SK-N-SH treated with all-trans-retinoic acid at 6 μM for 48 hours (cell line): ENCODE measurements around the gene RHBDL3.

Experiments
- ARNTL ChIP-seq: fragments of 450-650 bp; formaldehyde crosslinking; IDR thresholded peaks from 2 replicates; pipeline ENCODE4 v1.5.0; 2020; ENCODE audit warnings: low read depth, mild to moderate bottlenecking, moderate library complexity, borderline replicate concordance
- OSR1 ChIP-seq: fragments of 250-450 bp; sonication (Bioruptor Pico); IDR thresholded peaks from 2 replicates; pipeline ENCODE4 v1.8.0; 2022; ENCODE audit warnings: moderate library complexity, mild to moderate bottlenecking, inconsistent platforms
- PATZ1 ChIP-seq: fragments of 250-450 bp; sonication (Bioruptor Pico); IDR thresholded peaks from 2 replicates; pipeline ENCODE4 v1.8.0; 2020; ENCODE audit warnings: mild to moderate bottlenecking, moderate library complexity, borderline replicate concordance
- POU6F1 ChIP-seq: fragments of 250-450 bp; sonication (Bioruptor Pico); IDR thresholded peaks from 2 replicates; pipeline ENCODE4 v1.8.0; 2021; ENCODE audit warnings: low read depth, mild to moderate bottlenecking, moderate library complexity, borderline replicate concordance
- RARB ChIP-seq: fragments of 250-450 bp; sonication (Bioruptor Pico); IDR thresholded peaks from 2 replicates; pipeline ENCODE4 v1.8.0; 2021; ENCODE audit warnings: mild to moderate bottlenecking, moderate library complexity
- TCF4 ChIP-seq: fragments of 250-450 bp; sonication (Bioruptor Pico); IDR thresholded peaks from 2 replicates; pipeline ENCODE4 v1.8.0; 2021; ENCODE audit warnings: mild to moderate bottlenecking, moderate library complexity, borderline replicate concordance
- ZC3H10 ChIP-seq: fragments of 250-450 bp; sonication (Bioruptor Pico); IDR thresholded peaks from 2 replicates; pipeline ENCODE4 v1.5.1; 2021; ENCODE audit warnings: mild to moderate bottlenecking, moderate library complexity
- ZFP3 ChIP-seq: fragments of 250-450 bp; sonication (Bioruptor Pico); IDR thresholded peaks from 2 replicates; pipeline ENCODE4 v1.5.0; 2020; ENCODE audit warnings: mild to moderate bottlenecking, moderate library complexity
- ZFP30 ChIP-seq: fragments of 450-650 bp; formaldehyde crosslinking; IDR thresholded peaks from 2 replicates; pipeline ENCODE4 v1.5.0; 2022; ENCODE audit warnings: mild to moderate bottlenecking, moderate library complexity
- ZNF565 ChIP-seq: fragments of 450-650 bp; formaldehyde crosslinking; conservative IDR thresholded peaks from 2 replicates; pipeline ENCODE4 v1.5.0; 2020; ENCODE audit warnings: low read depth, mild to moderate bottlenecking, moderate library complexity
- TF ChIP-seq, protein P1 (sequence below): fragments of 250-450 bp; sonication (Bioruptor Pico); IDR thresholded peaks from 2 replicates; pipeline ENCODE4 v1.5.0; 2020; ENCODE audit warnings: mild to moderate bottlenecking, moderate library complexity

GRCh38 chr17:32249475-32249874 lies 16.2 kb upstream of the RHBDL3 start:
- TF ChIP-seq POU6F1 (CRISPR knock-in tag): no peak
- no peak for TF ChIP-seq ARNTL (CRISPR knock-in tag)
- TF ChIP-seq TCF4: no peak
- TF ChIP-seq OSR1: no peak
- no peak for TF ChIP-seq PATZ1 (CRISPR knock-in tag)
- no peak for TF ChIP-seq ZFP30 (CRISPR knock-in tag)
- TF ChIP-seq ZFP3 (CRISPR knock-in tag): no peak
- TF ChIP-seq, protein P1, sequence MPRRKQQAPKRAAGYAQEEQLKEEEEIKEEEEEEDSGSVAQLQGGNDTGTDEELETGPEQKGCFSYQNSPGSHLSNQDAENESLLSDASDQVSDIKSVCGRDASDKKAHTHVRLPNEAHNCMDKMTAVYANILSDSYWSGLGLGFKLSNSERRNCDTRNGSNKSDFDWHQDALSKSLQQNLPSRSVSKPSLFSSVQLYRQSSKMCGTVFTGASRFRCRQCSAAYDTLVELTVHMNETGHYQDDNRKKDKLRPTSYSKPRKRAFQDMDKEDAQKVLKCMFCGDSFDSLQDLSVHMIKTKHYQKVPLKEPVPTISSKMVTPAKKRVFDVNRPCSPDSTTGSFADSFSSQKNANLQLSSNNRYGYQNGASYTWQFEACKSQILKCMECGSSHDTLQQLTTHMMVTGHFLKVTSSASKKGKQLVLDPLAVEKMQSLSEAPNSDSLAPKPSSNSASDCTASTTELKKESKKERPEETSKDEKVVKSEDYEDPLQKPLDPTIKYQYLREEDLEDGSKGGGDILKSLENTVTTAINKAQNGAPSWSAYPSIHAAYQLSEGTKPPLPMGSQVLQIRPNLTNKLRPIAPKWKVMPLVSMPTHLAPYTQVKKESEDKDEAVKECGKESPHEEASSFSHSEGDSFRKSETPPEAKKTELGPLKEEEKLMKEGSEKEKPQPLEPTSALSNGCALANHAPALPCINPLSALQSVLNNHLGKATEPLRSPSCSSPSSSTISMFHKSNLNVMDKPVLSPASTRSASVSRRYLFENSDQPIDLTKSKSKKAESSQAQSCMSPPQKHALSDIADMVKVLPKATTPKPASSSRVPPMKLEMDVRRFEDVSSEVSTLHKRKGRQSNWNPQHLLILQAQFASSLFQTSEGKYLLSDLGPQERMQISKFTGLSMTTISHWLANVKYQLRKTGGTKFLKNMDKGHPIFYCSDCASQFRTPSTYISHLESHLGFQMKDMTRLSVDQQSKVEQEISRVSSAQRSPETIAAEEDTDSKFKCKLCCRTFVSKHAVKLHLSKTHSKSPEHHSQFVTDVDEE: no peak
- no peak for TF ChIP-seq RARB (CRISPR knock-in tag)
- TF ChIP-seq ZNF565 (CRISPR knock-in tag): no peak
- no peak for TF ChIP-seq ZC3H10 (CRISPR knock-in tag)
